Sigmoid colon (tissue), 7 donors: Measurements from ENCODE around the gene USP30. TPM values are rescaled to one million over a fixed set of nuclear protein-coding genes. Genes with fewer than 3 reads are reported as not detected.

Experiments
- DNase-seq: peaks from one replicate; pipeline ENCODE4 v3.0.0-alpha.2; 2019
- H3K27ac ChIP-seq, 4 donors: fragments of 200-600 bp; sonication (generic); one replicate each; pipeline ENCODE4 v1.5.1; 2016 to 2019; ENCODE audit warnings: mild to moderate bottlenecking in 1 of 4
- H3K27me3 ChIP-seq, 3 donors: fragments of 200-600 bp; sonication (generic); one replicate each; pipeline ENCODE4 v1.5.1; 2019; ENCODE audit warnings: mild to moderate bottlenecking in 1 of 3
- H3K36me3 ChIP-seq, 4 donors: fragments of 200-600 bp; sonication (generic); one replicate each; pipeline ENCODE4 v1.5.1; 2016 to 2019
- H3K4me1 ChIP-seq, 4 donors: fragments of 200-600 bp; sonication (generic); one replicate each; pipeline ENCODE4 v1.5.1; 2017 to 2019
- H3K4me3 ChIP-seq, 4 donors: fragments of 200-600 bp; sonication (generic); one replicate each; pipeline ENCODE4 v1.5.1; 2017 to 2019; ENCODE audit warnings: mild to moderate bottlenecking in 2 of 4, moderate library complexity in 1 of 4
- H3K9me3 ChIP-seq, 4 donors: fragments of 200-600 bp in 3 of 4; sonication (generic) in 3 of 4; one replicate each; pipeline versions ENCODE4 v1.5.1 to v1.6.1; 2013 to 2019
- EP300 ChIP-seq, 4 donors: sonication (generic); formaldehyde crosslinking; IDR thresholded peaks; one replicate each; pipeline ENCODE4 v1.6.1; 2017; ENCODE audit warnings: antibody characterized with exemption in 4 of 4
- POLR2A ChIP-seq, 2 donors: fragments of 450-650 bp; IDR thresholded peaks; one replicate each; pipeline ENCODE4 v1.6.1; 2016; ENCODE audit warnings: antibody characterized with exemption in 2 of 2, mild to moderate bottlenecking in 2 of 2, moderate library complexity in 2 of 2
- POLR2AphosphoS5 ChIP-seq, 4 donors: sonication (generic); formaldehyde crosslinking; IDR thresholded peaks; one replicate each; pipeline ENCODE4 v1.6.1; 2017; ENCODE audit warnings: antibody characterized with exemption in 4 of 4
- WGBS, 2 donors: extraction: QIAGEN DNeasy Blood & Tissue Kit; methylation state at CpG; one replicate each; pipeline ENCODE4 v1.1.7; 2013; 5-methylcytosine and 5-hydroxymethylcytosine counted together
- intact Hi-C: fragments of 100-400 bp; cut with DNase I; formaldehyde crosslinking; loops from one replicate; pipeline ENCODE4 v1.15.1; 2023
- polyA plus RNA-seq, 3 donors: library from polyadenylated mRNA; stranded (reverse); fragments of 200-250 nt; gene quantifications; one replicate each; pipeline ENCODE4 v1.2.3, GENCODE V29; 2013
- total RNA-seq, 4 donors: library from RNA; depleted of rRNA; stranded (reverse); fragments of >200 nt; gene quantifications; one replicate each; pipeline ENCODE4 v1.1.0, GENCODE V29; 2016
- TF ChIP-seq, protein P1 (sequence below), 4 experiments: fragments of 450-650 bp in 3 of 4; fragments of 200-600 bp in 1 of 4; IDR thresholded peaks; one replicate each; pipeline ENCODE4 v1.5.1; 2016 to 2019; ENCODE audit warnings: antibody characterized with exemption in 4 of 4, mild to moderate bottlenecking in 3 of 4, moderate library complexity in 2 of 4
- donor health status: healthy with polysubstance abuse.
- donor health status: Bipolar disorder and iron deficiency.
- donor health status: healthy.

The USP30 gene
- total and polyA plus RNA-seq, 7 donors, result 6.0 to 15.2 (median 9.8) TPM

DNA sequence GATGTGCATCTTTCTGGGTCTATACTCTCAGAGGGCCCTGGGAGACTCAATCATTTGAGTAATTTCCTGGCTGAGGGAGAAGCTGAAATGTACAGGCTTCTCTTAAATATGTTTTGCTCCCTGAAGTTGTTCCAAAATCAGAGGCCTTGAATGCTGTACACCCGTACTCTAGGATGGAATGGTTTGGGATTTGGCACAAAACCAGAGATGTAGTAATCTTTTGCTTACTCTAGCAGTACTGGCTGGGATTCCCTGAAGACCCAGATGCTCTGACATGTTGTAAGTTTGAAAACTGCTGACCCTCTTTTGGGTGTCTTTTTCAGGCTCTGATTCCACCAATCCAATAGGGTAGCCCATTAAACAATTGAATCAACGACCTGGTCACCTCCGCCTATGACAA lies 74.4 kb downstream of the USP30 start:
- 83 to 85% methylated on average over 3 of the region's 3 CpGs for WGBS, 2 donors
- Histone ChIP-seq H3K36me3 (no peaks in the 10 kb centered on the region), H3K27ac (peak overlapping the region; percentile 50 to 83 (median 80)), H3K27me3 (no peaks in the 10 kb centered on the region), H3K4me1 (peaks cover 0 to 55% (median 45%) of the 10 kb centered on the region in 4 donors), H3K9me3 (no peaks in the 10 kb centered on the region), H3K4me3 (no peak overlapping the region)
- DNase-seq, result peak; percentile 57
- intact Hi-C loops, result no loop called here
- peak in 2 of 4 donors; percentile 9 to 14 for TF ChIP-seq POLR2AphosphoS5 (IDR thresholded peaks at IDR 0.05)
- TF ChIP-seq, protein P1, sequence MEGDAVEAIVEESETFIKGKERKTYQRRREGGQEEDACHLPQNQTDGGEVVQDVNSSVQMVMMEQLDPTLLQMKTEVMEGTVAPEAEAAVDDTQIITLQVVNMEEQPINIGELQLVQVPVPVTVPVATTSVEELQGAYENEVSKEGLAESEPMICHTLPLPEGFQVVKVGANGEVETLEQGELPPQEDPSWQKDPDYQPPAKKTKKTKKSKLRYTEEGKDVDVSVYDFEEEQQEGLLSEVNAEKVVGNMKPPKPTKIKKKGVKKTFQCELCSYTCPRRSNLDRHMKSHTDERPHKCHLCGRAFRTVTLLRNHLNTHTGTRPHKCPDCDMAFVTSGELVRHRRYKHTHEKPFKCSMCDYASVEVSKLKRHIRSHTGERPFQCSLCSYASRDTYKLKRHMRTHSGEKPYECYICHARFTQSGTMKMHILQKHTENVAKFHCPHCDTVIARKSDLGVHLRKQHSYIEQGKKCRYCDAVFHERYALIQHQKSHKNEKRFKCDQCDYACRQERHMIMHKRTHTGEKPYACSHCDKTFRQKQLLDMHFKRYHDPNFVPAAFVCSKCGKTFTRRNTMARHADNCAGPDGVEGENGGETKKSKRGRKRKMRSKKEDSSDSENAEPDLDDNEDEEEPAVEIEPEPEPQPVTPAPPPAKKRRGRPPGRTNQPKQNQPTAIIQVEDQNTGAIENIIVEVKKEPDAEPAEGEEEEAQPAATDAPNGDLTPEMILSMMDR (IDR thresholded peaks at IDR 0.05), result no peak

DNA sequence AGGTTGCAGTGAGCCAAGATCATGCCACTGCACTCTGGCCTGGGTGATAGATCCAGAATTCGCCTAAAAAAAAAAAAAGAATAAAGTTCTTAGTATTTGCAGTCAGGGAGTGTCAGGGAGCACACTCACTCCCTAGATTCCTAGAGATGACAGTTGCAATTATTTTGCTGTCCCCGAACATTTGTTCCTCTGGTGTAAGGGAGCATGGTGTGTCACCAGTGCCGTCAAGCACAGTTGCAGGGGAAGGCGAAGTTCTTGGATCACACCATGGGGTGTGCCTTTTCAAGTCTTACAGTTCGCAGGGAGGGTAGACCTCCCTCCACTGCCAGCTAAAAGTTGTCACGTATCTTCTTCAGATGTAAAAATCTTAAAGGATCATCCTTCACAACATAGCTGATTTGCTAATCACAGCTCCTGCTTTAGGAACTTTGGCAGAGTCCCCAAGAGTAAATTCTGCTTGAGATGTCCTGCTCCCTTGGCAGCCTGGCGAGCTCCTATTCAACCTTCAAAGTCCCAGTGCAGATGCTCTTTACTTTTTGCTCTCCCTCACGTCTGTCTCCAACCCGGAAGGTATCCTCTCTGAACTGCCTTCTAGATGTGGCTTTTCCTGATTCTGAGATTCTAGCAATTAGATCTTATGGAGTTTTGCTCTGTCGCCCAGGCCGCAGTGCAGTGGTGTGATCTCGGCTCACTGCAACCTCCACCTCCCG lies 75.3 kb downstream of the USP30 start:
- Histone ChIP-seq H3K27ac (peak overlapping the region in 3 of 4 donors; percentile 50 to 83 (median 83)), H3K36me3 (no peaks in the 10 kb centered on the region), H3K9me3 (no peaks in the 10 kb centered on the region), H3K4me3 (no peak overlapping the region), H3K4me1 (peaks cover 0 to 64% (median 52%) of the 10 kb centered on the region in 4 donors), H3K27me3 (no peaks in the 10 kb centered on the region)
- TF ChIP-seq EP300 (IDR thresholded peaks at IDR 0.05), result no peak
- 90 to 93% methylated on average over 13 of the region's 13 CpGs for WGBS, 2 donors
- peak; percentile 46 for DNase-seq
- intact Hi-C loops, result no loop called here

DNA sequence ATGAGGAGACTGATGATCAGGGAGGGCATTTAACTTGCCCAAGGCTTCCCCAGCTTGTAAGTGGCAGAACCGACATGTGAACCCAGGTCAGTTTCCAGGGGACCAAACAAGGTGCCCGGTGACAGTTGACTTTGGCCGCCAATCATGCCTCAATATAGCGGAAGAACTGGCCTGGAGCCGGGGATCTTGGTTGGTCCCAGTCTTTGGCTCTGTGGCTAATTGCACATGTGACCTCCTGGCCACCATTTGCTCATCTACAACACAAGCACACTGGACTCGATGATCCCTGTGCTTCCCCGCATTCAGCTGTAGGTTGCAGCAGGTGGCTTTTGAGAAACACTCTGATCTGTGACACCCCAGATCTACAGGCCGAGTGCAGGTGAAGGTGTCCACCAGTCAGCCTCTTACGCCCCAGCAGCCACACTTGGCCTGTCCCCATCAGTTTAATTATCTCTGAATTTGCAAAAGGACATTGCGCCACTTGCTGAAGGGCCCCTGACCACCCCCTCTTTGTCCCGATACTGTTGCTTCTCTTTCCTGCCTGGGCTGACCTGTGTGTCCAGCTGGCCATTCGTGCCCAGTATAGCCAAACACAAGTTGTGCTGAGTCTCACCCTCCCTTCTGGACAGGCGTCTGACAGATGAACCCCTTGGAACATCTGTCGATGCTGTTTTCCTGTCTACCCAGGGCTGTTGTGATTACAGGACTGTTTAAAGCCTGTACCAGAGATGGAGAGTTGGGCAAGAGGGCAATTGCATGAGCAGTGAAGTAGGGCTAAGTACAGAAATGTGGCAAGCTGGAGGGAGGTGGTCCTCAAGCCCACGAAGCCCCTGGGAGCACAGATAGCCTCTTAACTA lies 78.1 kb downstream of the USP30 start:
- peaks cover 0 to 68% (median 58%) of the 10 kb centered on the region in 4 donors for H3K4me1 ChIP-seq
- H3K4me3 ChIP-seq, result peak overlapping the region in 1 of 4 donors; percentile 16
- WGBS, 2 donors, result 86 to 91% methylated on average over 15 of the region's 15 CpGs
- no peaks in the 10 kb centered on the region for H3K36me3 ChIP-seq
- H3K27ac ChIP-seq, result peak overlapping the region; percentile 47 to 83 (median 80)
- peak; percentile 54 for DNase-seq
- no peaks in the 10 kb centered on the region for H3K9me3 ChIP-seq
- no peaks in the 10 kb centered on the region for H3K27me3 ChIP-seq
- TF ChIP-seq POLR2A (IDR thresholded peaks at IDR 0.05) (no peak), POLR2AphosphoS5 (IDR thresholded peaks at IDR 0.05) (no peak), EP300 (IDR thresholded peaks at IDR 0.05) (no peak)
- TF ChIP-seq, protein P1 (IDR thresholded peaks at IDR 0.05), result no peak
- intact Hi-C loops, result no loop called here

DNA sequence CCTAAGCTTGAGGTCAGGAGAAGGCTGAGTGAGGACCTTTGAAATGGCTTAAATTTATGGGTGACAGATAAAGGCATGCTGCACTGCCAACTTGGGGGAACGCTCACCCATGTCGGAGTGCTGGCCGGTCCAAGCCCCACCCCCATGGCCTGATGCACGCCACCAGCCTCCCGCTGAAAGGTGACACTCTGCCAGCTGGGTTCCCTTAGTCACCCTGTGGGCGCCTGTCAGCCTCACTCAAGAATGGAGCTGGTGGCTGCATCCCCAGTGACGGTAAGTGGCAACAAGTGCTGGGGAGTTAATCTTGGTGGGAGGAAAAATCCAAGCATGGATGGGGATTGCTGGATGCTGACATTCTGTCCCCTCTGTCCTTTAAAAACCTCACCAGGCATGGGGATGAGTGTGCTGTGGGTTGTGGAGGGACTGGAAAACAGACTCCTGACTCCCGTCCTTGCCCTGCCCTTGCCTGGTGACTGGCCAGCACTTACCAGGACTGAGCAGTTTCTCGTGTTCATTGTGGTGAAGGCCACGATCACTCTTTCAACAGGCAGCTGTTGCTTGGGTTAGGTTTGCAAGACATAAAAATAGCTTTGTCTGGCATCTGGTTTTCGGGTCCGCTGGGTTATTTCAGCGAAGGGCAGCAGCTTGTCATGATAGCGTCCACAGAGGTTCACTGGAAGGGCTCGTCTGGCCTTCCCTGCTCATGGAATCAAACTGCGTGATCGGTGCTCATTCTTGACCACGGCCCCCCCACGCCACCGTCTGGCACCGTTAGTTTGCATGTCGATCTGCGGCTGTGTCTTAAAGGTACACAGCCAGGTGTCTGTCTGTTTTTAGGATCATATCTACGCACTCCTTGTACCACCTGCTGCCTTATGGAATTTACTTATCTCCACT lies 79.0 kb downstream of the USP30 start:
- Histone ChIP-seq H3K9me3 (no peaks in the 10 kb centered on the region), H3K27me3 (no peaks in the 10 kb centered on the region), H3K4me1 (peaks cover 0 to 59% (median 51%) of the 10 kb centered on the region in 4 donors), H3K36me3 (no peaks in the 10 kb centered on the region), H3K4me3 (peak overlapping the region in 2 of 4 donors; percentile 2 to 16), H3K27ac (peak overlapping the region; percentile 47 to 83 (median 80))
- WGBS, 2 donors, result 71 to 87% methylated on average over 24 of the region's 24 CpGs
- intact Hi-C loops, result no loop called here
- peak; percentile 82 for DNase-seq
- TF ChIP-seq POLR2A (IDR thresholded peaks at IDR 0.05) (no peak), EP300 (IDR thresholded peaks at IDR 0.05) (no peak), POLR2AphosphoS5 (IDR thresholded peaks at IDR 0.05) (peak in 3 of 4 donors; percentile 47 to 59 (median 52))
- TF ChIP-seq, protein P1 (IDR thresholded peaks at IDR 0.05), result no peak
